DMS153 treated with DMSO at 0.1 percent for 48 hours (cell line): ENCODE data around the gene MBL2.

Experiments used
- DNase-seq: peaks from one replicate; lab custom pipeline; 2025; ENCODE audit not compliant: unreplicated experiment; lab: John Stamatoyannopoulos, UW

The MBL2 gene

DNA sequence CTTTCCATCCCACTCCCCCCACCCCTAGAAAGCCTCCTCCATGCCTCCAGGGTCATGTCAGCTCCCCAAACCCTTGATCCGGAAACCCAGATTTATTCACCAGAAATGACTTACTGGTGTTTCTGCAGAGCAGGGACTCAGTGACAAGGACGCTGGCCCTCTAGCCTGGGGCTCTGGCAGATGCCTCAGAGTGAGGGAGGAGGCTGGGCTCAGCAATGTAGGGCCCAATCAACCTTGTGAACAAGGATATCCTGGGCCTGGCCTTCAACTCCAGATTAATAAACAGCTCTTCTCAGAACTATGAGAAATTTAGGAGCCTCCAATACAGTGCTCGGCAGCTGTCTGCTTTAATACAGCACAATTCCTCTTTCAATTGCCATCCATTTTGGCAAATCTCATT lies at the start of gene MBL2:
Gene MBL2, minus strand, starts transcription at position 162 of the 400 bp plus-strand sequence. CDS start 1,149 bp downstream, outside the sequence.
- no peak for DNase-seq

DNA sequence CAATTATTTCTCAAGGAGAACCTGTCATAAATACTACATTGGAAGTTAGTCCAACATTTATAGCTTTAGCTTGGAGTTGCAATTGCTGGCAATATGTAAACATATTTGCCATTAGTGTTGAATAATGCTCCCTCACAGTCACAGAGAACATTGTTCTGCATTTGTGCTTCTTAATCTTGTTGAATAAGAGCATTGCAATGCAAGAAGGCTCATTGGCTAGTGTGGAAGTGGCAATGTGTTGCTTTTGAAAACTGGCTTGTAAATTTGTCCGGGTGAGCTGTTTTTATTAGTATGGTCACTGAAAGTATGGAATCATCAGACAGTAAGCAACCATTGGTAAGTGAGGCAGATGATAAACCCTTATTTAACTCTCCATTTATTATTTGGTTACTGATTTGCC lies 47.7 kb upstream of the MBL2 start:
- DNase-seq = no peak

DNA sequence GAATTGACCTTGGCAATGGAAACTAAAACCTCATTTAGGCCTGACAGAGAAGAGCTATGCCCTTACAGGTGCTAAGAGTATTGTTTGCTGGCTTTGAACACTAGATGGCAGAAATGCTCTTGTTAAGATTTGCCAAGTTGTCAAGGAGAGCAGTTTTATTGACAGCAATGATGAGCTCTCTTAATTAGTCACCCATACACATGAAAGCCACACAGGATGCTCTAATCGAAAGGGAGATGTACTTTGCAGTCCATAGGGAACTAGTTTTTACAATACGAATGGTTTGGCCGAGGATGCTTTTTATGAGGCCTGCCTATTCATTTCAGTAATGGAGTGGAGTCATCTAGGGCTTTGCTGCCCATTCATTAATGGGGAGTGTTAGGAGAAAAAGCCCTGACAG lies 45.4 kb upstream of the MBL2 start:
- peak; percentile 11 for DNase-seq

DNA sequence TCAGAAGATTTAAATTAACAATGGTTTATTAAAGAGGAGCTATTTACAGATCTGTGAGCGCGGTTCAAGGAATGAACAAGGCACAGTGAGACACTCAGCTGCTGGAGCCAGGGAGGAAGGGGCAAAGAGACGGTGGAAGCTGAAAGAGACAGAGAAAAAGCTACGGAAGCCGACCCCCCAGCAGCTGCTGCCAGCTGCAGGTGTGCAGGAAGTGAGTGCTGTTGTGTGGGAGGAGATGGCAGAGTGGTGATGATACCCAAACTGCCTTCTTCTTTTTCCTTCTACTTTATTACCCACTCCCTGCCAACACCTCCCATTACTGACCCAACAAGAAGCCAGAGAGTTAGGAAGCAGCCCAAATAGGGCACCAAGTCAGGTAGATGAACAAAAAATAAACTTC lies 41.9 kb upstream of the MBL2 start:
- DNase-seq = no peak

DNA sequence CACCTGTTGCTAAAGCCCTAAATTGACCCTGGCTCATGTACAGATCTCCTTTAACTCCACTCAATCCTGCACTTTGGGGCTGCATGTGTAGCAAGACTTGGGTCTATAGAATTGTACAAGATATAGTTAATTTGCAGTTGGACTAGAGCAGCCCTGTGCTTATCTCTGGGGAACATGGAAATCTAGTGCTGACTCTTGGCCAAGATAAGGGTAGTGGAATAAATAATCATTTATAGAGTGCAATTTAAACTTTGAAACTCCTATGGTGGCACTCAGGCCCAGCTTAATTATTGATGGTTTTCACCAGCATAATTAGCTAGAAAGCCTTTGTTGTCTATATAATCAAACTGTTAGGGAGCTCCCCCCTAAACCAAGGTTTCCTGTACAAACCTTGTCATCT lies 39.2 kb upstream of the MBL2 start:
- DNase-seq = no peak

DNA sequence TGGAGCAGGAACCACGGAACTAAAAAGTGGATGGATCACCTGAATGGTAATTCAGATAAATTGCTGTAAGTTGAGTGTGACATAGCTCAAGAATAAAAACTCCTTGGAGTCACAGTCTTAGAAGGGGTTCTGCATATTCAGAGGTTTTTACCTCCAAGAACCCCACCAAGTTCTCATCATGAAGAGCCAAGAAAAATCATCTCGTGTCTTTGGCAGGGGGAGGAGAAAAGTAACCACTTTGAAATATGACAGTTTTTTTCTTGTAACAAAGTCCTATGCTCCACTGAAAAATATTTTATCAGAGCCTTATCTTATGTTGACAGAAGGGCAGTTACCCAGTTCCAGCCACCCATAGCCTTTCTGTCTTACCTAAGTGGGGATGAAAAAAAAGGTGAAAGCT lies 38.2 kb upstream of the MBL2 start:
- DNase-seq = no peak

DNA sequence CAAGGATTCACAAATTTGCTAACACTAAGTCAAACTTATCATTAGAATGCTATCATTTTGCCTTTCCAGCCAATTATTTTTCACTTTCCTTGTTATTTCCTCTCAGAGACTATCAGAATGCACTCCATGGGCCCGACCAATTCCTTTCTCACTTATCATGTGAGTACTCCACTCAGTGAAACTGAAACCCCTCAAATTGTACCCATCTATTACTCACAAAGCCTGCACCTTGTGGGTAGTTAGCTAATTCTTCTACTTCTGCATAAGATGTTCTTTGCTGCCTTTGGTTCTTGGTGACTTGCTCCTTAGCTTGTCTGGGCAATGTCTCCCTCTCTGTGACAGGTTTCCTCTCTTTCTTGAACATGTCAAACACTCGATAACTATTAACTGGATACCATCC lies 35.2 kb upstream of the MBL2 start:
- no peak for DNase-seq

DNA sequence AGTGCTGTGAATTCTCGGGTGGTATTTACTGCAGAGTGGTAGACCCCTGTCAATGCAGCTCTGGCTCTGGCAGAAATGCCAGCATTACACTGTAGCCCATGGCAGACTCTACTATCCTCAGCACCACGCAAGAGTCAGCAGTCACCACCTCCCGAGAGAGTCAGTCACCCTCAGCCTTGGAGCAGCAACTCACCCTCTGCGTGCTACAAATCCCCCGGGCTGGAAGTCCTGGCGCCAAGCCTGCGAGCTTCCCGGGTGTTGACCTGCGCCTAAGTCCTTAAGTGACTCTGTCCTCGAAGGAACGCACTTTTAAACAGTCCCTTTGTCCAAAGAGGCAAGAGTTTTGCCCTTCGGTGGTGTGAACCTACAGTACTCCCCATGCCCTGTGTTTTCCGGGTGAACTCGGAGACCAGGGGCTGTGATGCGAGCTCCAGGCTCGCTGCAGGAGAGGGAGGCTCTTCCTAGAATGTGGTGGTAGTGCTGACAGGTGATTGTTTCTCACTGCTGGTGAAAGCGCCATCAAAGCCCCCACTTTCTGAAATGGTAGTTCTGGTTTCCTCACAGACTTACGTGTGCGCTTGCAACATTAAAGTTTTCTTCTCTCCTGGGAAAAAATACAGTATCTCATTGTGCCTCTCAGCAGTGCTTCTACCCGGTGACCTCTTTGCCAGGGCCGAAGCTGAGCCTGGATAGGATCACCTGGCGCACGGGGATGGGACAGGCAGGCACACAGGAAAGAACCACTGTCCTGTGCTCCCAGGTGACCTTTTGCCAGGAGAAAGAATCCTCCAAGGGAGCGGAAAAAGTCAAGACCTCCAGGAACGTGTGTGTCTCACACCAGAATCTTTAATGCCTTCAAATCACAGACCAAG lies 33.1 kb upstream of the MBL2 start:
- DNase-seq = no peak

DNA sequence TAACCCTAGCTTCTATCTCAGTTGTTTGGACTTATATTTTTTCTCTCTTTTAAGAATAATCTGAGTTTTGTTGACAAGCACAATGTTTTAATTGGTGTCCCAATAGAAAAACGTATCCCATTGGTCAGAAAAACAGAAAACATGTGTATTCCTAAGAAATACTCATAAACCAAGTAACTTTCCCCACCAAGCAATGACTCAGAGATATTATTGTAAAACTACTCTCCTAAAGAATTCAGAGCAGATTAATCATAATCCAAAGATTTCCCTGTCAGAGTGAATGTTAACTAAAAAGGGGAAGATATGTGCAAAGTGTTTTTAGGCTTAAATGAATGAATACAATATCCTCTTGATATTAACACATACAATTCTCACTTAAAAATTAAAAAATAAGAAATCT lies 29.4 kb upstream of the MBL2 start:
- DNase-seq = no peak

DNA sequence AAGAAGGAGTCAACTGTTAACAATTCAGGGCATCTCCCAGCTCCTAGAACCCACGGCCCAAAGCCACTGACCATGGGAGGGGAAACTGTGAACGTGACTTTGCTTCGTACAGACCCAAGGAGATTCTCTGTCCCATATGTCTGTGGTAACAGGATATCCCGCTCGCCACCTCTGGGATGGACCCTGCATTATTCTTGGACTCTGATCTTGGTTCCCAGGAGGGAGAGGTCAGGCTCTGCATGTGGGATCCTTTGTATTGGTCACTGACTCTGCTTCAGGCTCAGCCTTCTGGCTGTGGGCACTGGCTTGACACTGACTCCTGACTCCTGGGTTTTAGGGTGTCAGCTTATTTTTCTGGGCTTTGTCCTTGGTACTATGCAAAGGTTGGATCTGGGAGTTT lies 13.5 kb upstream of the MBL2 start:
- DNase-seq = no peak

DNA sequence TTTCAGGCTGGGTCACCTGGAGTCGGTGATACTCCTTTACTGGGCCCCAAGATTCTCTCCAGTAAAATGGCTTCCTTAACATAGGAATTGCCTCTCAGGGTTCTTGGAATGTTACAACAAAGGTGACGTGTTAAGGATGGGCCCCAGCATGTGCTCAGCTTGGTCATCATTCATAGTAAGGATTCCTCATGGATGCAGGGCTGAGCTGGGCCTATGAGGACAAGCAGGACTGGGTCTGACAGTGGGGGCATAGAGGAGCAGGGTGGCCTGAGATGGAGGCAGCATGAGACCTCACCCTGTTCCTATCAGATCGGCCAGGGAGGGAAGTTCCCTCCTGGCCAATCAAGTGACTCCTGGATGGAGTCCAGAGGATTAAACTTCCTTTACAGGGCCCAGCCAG lies 12.8 kb upstream of the MBL2 start:
- no peak for DNase-seq

DNA sequence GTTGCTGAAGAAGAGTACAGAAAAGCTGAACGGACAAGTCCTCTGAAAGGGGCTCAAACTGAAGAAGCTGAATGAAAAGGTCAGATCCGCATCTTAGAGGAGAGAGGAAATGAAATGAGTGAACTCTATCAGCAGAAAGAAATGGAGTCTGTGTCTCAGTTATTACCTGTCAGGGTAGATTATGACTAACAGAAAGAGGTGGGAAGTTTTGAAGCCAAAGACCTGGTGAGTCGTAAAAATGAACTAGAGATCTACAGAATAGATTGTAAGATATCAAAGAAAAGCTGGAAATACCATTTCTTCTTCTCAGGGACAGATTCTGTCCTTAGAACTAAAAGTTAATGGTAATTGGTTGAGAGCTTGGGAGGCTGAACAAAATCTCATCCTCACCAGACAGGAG lies 11.1 kb upstream of the MBL2 start:
- no peak for DNase-seq

DNA sequence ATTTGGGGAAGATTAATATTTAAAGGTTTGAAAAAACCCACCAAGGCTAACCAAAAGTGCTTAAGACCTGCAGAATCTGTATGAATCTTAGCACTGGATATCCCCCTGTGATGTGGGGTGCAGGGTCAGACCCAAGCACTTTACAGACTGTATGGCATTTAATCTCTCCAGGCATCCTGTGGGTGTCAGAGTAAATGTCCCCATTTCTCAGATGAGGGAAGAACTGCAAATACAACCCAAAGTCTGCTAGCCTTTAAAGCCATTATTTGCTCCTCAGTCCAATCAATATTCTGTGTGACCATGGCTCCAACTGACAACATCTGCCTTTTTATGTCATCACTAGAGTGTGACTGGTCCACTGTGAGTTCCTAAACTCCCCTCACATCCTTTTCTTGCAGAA lies 10.0 kb upstream of the MBL2 start:
- no peak for DNase-seq

DNA sequence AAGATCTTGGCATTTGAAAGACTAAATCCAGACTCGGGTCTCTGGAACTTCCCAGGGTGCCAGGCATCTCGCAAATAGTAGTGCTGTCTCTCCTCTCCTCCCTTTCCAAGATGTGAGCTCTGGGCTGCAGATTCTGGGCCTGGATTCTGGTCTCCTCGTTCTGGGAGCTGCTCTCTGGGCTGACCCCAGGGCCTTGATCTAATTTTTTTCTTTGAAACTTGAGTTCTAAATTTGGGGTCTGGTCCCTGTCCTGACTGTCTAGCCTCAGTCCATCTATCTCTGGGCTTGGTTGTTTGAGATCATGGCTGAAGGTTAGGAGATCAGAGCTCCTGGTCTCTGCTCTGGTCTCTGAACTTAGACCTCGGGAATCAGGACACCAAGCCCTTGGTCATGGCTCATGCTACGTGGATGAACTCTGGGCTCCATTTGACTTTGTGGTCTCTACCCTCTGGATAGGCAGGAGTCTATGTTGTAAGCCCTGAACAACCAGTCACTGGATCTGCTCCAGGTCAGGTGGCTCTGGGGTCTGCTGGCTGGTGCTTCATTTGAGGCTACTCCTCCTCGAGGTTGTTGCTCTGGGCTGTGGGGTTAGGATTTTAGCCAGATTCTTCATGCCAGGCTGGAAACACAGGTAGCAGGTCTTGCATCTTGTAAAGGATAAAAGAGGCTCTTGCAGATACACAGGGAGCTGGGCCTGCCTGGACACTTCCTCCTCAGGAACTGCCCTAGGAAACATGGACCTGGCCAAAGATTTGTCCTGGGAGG lies 8.0 kb upstream of the MBL2 start:
- no peak for DNase-seq

DNA sequence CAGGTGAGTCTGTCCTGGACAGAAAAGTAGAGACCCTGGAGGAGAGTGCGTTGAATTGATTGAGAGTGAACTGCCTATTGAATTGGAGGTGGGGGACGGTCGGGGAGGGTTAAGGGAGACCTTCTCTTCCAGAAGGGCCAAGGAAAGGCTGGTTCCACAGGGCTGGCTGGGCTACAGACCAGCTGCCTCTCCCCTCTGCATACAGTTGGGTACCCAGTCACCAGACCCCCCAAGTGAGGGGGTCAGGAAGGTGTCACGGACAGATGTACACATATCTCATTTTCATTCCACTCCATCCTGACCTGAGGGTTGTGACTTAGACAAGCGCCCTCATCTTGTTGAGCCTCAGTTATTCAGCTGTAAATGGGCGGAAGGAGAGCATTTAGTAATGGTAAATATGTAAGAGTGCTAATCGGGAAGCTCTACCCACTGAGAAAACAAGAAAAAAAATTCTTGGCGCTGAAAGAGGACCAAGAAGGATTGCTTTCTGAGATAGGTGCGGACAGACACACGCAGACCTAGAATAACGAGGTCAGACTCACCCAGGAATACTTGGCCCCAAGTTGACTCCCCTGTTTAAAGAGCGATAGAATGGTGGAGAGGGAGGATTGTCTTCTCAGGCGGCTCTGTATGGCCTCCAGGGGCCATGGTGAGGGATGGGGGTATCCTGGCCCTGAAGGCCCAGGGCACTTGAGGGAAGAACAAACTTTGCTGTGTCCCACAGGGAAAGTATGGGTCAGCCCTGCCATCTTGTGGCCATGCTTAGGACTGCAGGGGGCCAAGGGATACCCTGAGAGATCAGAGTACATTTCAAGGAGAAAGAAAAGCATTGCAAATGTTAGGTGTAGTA lies 7.2 kb upstream of the MBL2 start:
- peak; percentile 1 for DNase-seq

DNA sequence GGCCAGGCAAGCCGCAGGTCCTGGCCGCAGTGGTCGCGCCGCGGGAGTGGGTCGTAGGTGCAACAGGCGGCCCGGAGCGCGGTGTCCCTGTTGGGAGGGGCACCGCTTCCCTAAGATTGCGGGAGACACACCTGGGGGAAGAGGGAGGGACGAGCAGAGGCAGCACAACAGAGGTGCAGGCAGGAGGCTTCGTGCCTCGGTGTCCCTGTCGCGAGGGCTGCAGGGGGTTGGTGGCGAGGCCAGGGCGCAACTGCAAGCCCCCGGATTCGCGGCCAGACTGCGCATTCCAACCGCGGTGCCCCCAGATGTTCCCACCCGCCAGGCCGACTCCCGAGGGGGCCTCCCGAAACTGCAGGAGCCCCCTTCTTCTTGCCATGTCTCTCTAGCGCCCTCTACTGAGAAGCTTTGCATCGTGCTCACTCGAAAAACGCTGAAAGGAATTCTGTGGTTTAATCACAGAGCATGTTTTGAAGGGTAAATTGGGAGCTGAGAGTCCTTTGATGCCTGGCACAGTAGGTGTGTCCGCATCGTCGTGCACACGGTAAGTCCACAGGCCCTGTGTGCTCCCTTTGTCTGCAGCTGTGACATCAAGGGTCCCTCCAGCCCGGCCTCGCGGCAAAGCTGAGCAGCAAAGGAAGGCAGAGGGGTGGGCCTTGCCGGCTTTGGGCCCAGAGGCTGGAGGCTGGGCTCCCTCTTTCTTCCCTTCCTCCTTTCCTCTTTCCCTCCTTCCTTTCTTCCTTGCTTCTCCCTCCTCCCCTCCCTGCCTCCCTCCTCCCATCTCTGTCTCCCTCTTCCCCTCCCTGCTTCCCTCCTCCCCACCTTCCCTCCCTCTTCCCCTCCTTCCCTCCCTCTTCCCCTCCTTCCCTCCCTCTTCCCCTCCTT lies 6.2 kb upstream of the MBL2 start:
- DNase-seq = no peak

DNA sequence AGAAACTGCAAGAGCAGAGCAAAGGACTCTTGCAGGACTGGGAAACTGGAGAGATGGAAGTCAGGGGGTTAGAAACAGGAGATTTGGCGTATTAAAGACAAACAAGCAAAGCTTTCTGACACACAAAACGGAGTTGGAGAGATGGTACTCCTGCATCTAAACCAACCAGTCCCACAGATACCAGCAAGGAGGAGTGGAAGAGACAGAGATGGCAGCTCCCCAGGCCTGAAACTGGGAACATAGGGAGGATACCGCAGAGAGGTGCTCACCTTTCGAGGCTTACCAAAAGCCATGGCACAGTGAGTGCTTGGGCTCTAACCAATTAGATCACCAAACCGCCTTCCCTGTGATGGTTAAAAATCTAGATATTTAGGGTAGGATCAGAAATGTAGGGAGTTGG lies 4.8 kb upstream of the MBL2 start:
- DNase-seq = no peak

DNA sequence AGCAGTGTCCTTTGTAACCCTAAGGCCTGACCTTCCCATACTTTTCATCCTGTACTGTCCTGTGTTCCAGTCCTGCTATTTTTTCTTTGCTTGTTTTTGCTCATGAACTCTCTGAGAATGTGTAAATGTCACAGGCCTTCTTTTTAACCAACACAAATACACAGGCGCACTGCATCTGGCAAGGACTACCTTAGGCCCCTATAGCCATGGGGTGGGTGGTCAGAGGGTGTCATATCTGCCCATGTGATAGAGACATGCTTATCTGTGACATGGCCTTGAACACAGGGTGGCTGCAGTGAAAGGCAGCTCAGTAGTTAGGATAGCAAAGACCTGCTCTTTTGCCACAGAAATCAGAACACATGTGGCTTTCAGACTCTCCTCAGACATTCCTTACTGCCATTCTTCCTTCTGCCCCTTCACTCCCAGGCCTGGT lies 3.9 kb upstream of the MBL2 start:
- no peak for DNase-seq

DNA sequence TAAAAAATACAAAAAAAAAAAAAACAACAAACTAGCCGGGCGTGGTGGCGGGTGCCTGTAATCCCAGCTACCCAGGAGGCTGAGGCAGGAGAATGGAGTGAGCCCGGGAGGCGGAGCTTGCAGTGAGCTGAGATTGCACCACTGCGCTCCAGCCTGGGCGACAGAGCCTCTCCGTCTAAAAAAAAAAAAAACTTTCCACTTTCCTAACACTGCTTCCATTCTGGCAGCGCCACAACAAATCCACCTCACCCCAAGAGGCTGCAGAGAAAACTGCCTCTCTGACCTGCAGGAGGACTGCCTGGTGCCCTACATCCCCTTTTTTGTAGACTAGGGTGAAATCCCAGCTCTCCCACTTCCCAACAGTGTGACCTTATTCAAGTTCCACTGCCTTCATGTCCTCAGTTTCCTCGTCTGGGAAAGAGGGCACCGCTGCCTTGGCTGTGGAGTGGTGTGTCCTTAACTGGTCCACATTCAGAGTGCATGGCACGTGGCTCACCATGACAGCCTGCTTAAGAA lies 2.6 kb upstream of the MBL2 start:
- DNase-seq = no peak

DNA sequence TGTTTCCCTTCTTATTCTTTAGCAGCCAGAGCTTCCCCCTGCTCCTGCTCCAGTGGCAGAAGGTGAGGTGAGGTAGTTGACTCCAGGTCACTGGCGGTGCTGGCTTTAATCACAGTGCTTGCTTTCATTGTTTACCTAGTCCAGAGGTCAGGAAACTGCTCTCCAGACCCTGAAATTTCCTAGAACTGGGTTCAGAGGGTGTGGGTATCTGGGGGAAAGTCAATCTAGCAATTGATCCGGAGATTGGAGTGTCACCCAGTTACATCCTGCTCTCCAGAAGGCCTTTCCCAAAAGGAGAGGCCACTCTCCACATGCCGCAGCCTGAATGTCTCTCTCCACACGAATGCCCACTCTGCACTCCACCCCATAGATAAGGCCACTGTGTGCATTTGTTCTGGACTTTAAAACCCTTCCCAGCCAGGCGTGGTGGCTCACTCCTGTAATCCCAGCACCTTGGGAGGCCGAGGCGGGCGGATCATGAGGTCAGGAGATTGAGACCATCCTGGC lies 2.1 kb upstream of the MBL2 start:
- DNase-seq = no peak
